HG03469 (cell line): ENCODE data around the gene CCDC78.
"Not testable (repeated sequence)": the region's sequence is repeated elsewhere in the genome, so short reads cannot be mapped to it uniquely, and the experiment has no call there.

Experiments used
- ATAC-seq: cut with Tn5 transposase; IDR thresholded peaks from one replicate; pipeline ENCODE4 v1.9.1; 2021; ENCODE audit warnings: mild to moderate bottlenecking, moderate library complexity, moderate number of reproducible peaks; ENCODE audit not compliant: unreplicated experiment

Gene CCDC78

DNA sequence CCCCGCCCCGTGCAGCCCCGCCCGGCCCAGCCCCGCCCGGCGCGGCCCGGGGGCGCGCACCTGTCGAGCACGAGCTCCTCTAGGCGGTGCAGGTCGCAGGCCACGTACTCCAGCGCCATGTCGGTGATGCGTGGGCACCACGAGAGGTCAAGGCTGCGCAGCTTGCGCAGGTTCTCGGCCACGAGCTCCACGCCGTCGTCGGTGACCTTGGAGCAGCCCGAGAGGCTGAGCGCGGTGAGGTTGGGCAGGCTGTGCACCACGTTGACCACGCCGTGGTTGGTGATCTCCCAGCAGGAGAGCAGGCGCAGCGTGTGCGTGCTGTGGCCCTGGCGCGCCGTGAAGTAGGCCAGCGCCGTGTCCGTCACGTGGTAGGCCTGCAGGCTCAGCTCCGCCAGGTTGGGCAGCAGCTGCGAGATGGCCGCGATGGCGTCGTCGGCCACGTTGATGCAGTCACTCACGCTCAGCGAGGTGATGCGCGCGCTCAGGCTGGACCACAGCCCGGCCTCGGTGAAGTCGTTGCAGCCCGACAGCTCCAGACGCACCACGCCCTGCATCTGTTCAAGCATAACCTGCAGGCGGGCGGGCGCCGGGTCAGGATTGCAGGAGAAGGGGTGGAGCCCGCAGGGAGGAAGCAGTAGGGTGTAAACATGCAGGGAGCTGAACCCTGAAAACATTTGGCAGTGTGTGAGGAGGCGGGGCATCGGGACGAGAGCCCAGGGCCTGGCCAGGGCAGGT lies 30.7 kb downstream of the CCDC78 start:
- ATAC-seq = no peak

DNA sequence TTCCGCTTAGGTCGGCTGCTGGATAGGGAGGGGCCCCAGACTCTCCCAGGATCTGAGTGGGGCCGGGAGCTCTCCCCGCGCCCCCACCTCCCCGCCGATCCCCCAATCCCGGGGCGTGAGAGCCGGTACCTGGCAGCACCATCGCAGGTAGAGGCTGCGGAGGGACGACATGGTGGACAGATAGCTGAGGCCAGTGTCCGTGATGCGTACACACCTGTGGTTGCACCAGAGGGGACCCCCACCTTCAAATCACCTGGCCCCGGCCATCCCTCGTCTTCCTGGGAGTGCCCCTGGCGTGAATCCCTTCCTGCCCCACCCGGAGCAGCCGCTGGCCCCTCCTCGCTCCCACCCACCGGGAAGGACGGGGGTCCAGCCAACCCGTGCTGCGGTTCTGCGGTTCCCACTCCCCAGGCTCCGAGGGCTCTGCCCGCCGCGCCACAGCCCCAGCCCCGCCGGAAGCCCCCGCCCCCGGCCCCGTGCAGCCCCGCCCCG lies 31.3 kb downstream of the CCDC78 start:
- no peak for ATAC-seq

DNA sequence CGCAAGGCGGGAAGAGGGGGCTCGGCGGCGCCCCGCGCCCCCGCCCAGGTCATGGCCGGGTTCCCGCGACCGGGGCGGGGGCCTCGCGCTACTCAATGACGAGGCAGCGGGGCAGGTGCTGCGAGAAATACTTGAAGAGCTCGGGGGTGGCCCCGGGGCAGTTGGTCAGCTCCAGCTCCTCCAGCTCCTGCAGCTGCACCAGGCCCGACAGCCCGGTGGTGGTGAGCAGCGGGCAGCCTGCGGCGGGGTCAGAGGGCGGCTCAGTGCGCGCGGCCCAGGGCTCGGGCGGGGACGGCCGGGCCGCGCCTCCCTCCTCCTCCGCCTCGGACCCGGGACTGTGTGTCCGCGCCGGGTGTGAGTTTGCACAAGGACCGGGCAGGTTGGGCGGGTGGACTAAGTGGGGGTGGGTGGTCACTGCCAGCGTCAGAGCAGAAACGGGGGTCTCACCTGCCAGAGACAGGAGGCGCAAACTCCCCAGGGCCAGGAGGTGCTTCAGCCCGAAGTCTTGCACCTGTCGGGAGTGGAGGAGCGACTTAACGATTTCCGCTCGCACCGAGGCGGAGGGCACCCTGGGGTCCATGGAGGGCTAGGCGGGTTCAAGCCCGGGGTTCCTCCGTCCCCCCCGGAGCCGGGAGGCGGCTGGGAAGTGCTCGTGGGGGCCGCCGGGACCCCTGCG lies 31.9 kb downstream of the CCDC78 start:
- ATAC-seq = no peak

DNA sequence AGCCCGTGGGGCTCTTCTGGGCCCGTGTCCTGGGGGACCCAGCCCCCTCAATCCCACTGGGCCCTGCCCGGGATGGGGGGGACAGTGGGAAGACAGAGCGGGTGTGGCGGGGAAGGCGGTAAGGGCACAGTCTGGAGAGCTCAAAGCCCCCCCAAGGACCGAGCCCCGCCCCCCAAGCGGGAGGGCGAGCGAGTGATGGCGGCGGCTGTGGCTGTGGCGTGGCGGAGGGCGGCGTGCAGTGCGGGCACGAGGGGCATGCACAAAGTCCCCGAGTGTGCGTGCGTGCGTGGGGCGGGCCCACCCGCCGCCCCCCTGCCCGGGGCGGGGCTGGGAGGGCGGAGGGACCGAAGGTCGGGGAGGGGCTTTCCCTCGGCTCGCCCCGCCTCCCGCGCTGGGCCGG lies 32.5 kb downstream of the CCDC78 start:
- ATAC-seq = no peak

DNA sequence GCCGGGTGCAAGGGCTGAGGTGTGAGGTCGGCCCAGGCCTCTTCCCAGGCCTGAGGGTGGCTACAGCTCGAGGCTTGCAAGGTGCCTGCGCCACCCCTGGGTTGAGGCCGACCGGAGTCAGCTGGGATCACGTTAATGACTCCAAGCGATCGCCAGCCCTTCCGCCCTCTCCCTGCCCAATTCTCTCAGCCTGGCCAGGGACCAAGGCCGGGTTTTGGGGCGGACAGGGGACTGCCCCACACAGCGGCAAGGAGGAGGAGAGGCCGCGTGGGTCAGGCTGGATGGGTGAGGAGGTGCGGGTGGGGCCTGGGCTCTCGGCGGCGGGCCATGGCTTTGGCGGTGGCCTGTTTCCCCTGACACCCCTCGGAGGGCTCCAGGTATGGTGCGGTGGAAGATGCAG lies 32.9 kb downstream of the CCDC78 start:
- ATAC-seq = no peak

DNA sequence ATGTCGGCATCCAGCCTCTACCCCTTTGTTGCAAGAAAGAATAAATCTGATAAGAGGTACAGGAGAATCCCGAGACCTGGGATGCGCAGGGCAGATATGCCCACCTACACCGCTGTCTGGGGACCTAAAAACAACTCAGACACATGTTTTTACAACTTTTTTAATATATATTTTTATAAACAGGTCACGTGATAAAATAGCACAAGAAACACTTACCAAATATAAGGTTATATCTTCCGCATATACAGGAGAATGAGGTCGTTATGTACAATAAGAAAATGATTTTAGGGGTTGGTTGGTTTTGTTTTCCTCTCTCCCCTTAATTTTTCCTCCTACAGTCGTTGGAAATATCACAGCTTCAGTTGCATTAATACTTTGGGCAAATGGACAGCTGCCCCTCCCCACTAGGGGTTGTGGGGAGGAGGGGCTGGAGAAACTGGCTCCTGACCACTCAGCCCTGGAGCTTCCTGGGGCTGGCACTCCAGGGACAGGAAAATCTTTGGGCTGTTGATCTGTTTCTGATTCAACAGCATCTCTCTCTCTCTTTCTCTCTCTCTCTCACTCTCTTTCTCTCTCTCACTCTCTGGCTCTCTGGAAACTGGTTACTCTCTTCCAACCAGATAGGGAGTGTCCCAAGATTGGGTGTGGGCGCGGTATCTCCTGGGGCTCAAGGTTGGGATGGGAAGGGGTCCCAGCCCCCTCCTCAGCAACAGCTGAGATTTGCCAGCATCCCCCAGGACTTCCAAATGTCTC lies 33.7 kb downstream of the CCDC78 start:
- no peak for ATAC-seq

DNA sequence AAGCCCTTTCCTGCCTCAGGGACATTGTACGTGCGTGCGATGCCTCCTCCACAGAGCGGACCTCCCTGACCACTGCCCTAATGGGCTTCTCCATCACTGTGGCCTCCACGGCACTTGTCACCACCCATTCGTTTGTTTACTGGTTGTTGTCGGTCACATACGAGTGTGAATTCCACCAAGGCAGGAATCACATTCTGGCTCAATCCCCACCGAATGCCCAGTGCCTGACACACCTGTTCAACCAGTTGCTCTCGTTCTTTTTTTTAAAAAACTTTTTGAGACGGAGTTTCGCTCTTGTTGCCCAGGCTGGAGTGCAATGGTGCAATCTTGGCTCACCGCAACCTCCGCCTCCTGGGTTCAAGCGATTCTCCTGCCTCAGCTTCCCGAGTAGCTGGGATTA lies 35.0 kb downstream of the CCDC78 start:
- not testable (repeated sequence) for ATAC-seq

DNA sequence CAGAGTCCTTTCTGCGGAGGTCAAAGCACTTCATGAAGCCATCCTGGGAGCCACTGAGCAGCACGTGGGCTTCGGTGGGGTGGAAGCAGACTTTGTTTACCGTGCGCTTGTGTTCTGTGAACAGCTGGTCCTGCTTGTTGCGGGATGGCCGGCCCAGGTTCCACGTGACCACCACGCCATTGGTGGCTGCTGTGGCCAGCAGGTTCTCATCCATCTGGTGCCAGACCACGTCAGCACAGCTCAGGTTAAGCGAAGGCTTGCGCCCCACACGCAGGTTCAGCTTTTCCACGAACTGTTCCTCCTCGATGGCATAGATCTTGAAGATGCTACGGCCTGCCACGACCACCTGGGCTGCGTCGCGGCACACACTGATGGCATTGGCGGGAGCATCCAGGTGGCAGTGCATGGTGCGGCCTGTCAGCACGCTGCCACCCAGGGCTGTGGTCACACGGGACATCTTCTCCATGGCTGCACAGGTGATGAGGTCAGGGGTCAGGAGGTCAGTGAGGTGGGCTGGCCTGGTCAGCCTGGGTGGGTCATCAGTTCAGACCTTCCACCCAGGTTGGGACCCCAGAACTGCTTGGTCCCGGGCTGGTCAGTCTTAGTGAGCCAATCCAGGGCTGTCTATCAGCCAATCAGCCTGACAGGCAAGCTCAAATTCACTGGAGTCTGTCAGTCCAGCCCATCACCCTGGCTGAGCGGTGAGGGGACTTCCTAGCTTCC lies 36.9 kb downstream of the CCDC78 start:
- ATAC-seq = no peak

DNA sequence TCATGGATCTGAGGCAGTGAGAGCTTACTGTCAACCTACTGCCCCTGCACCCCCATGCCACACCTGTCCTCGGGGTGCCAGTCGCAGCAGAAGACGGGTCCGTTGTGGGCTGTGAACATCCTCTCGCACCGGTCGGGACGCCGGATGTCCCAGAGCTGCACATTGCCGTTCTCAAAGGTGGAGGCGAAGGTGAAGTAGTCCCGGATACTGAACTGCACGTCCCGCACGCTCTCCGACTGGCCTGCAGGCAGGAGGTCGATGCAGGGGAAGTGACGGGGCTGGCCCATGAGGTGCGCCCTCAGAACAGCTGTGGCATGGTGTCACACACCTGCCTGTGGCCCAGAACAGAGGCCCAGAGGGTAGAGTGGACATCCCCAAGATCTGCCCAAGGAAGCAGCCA lies 38.7 kb downstream of the CCDC78 start:
- no peak for ATAC-seq

DNA sequence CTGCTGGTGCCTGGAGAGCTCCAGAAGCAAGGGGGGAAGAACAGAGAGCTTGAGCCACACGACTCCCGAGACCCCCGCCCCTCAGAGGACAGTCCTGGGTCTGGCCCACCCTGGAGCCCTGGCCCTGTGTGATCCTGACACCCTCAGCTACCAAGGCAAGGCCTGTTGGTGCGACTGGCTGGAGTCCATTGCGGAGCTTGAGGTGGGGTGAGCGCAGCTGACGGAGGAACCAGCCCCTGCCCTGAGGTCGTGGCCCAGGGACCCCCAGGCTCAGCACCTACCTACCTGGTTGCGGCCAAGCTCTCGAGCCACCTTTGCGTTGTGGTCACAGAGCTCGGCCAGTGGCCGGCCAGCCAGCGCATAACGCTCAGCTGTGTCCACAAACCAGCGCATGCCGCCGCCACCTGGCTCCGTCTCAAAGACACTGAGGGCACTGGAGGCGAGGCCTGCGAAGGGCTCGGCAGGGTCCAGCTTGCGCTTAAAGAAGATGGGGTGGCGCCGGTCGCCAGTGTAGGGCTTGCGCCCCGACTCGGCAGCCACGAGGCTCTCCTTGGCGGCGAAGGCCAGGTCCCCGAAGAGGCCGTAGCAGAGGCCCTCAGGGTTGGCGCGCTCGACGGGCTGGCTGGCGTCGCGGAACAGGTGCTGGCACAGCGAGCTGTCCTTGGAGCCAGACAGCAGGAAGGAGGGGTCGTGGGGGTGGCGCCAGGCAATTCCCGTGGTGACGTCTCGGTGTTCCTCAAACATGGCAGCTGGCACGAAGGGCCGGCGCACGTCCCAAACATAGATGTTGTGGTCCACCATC lies 39.6 kb downstream of the CCDC78 start:
- no peak for ATAC-seq

DNA sequence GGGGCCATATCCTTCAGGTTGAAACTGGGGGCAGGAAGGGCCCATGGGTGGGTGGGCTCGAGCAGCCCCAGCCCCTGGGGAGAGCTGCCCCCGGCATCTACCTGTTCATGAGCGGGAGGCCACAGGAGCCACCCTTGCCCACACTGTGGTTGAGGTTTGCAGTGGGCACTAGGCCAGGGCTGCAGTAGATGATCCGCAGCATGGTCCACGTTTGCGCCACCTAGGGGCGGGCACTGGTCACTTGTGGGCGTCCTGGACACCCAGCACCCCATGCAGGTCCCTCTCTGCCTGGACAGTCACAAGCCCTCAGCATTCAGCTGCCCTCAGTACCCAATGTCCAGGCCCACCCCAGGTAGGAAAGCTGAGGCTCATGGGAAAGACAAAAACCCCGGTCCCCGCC lies 40.3 kb downstream of the CCDC78 start:
- ATAC-seq = no peak

DNA sequence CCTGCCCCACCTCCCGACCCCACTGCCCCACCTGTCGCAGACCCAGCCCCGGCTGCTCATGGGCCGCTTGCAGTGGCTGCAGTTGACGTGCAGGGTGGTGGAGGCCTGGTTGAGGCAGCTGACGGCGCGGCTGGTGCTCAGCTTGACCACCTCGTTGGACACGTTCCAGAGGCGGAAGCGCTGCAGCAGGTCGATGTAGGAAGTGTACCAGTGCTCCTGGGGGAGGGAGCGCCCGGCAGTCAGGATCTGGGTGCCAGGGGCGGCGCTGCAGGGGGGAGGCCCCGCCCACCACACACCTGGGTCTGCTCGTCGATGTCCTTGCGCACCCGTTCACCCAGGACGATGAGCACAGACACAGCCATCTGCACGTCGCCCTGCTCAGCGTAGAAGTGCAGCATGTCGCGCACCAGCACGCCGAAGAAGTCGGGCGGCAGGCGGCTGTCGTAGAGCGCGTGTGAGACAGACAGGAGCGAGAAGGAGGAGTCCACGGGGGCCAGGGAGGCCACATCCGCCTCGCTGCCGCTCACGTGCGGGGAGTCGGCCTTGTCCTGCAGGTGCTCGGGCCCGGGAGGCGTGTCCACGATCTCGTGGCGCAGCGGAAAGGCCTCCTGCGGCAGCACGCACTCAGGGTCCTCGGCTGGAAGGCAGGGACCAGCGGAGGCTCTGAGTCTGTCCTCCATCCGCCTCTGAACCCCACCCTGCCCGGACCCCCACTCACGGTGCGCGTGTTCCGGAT lies 41.1 kb downstream of the CCDC78 start:
- no peak for ATAC-seq

DNA sequence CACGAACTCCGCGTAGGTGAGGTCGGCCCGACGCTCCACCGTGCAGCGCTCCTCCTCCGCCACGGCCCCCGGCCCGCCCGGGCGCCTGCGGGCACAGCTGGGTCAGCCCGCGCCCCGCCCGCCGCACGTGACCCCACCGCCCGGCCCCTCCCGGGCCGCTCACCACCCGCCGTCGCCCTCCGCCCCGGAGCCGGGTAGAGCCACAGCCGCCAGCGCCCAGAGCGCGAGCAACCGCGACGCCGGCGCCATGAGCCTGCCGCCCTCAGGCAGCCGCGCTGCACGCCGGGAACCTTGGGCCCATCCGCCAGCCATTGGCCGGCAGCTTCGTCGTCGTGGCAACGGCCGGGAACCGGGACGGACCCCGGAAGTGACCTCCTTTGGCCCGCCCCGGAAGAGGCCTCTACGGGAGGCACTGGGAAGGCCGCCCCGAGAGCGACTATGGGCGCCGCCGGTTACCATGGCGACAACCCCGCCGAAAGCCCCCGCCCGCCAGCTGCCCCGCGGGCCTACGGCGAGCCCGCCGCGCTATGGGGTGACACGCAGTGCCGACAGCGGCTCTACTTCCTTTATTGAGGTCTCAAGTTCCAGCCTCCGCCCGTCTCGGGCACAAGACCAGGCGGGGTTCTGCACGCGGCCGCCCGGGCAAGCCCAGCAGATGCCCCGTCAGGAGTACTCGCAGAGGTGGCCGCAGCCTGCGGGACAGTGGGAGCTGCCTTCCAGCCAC lies 42.0 kb downstream of the CCDC78 start, which contains the start of gene JMJD8:
Gene JMJD8, minus strand, starts transcription at position 264 of the 724 bp plus-strand sequence. Its CDS starts 15 bp downstream, at position 249.
- ATAC-seq = peak; percentile 30

DNA sequence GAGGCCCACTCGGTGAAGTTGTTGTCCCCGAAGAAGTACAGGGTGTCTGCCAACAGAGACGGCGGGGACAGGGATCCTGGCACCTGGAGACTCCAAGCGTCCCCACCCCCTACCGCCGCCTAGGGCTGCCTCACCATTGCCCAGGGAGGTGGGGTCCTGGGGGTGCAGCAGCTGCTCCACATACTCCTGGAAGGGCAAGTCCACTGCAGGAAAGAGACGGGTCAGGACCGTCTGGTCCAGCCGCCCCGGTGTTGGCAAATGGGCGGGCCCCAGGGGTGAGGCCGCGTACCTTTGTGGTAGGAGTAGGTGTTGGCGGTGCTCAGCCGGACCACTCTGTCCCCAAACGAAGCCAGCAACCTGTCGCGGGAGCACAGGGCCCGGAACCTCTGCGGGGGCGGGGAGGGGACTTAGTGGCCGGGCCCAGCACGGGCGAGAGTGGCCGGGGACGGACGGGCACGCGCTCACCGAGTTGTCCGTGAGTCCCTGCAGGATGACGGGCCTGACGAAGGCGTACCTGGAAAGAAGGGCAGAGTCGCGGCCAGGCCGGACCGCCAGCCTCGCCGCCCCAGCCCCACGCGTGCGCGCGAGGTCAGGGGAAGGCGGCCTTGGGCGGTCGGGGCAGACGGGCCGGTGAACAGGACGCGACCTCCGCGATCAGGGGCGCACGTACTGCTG lies 42.7 kb downstream of the CCDC78 start:
- no peak for ATAC-seq

DNA sequence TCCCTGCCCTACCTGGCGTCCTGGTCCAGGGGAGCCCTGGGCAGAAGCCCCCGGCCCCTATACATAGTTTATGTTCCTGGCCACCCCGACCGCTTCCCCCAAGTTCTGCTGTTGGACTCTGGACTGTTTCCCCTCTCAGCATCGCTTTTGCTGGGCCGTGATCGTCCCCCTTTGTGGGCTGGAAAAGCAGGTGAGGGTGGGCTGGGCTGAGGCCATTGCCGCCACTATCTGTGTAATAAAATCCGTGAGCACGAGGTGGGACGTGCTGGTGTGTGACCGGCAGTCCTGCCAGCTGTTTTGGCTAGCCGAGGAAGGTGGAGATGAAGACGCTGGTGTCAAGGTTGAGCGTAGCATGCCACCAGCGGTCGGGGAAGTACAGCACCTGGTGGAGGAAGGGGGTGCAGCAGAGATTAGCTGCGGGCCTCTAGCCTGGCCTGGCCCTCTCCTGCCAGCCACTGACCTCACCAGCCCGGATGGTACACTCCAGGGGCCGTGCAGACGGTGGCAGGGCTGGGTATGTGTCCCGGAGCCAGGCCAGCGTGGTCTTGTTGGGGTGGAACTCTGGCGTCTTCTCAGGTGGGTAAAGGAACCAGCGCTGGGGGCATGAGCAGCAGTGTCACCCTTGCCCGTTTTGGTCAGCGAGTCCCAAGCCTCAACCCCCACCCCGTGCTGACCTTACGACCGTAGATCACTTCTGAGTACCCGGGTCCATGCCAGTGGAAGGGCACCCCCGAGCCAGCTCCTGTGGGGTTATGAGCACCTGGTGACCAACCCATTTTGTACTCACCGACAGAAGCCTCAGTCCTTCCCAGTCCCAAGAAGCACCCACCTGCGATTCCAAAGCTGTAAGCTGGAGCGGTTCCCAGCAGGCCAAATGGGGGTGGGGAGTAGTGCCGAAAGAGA lies 43.5 kb downstream of the CCDC78 start:
- ATAC-seq = no peak

DNA sequence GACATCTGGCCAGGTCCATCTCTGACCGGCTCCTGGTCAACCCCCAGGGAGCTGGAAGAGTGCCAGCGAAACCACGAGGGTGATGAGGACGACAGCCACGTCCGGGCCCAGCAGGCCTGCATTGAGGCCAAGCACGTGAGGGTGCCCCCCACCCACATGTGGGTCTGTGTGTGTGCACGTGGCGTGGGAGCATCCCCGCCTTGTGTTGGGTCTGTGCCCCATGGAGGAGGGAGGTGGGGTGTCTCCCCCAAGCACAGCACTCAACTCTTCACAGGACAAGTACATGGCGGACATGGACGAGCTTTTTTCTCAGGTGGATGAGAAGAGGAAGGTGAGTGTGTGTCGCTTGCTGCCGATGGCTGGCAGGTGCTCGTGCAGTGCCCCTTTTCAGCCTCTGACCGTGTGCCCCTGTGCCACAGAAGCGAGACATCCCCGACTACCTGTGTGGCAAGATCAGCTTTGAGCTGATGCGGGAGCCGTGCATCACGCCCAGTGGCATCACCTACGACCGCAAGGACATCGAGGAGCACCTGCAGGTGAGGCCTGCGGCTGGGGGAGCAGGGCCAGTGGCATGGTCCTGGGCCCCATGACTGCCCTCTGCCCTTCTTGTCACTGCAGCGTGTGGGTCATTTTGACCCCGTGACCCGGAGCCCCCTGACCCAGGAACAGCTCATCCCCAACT lies 44.4 kb downstream of the CCDC78 start:
- no peak for ATAC-seq
